Mucosa of rectum (tissue), 2 donors: ENCODE data around the gene TIMM44.
"Not testable (repeated sequence)": the region's sequence is repeated elsewhere in the genome, so short reads cannot be mapped to it uniquely, and the experiment has no call there.

Experiments
- H3K27ac ChIP-seq, 2 donors: one replicate each; pipeline ENCODE4 v1.7.0; 2013; ENCODE audit warnings: inconsistent platforms in 2 of 2, low read depth in 2 of 2, low read length in 2 of 2
- H3K27me3 ChIP-seq, 2 donors: one replicate each; pipeline ENCODE4 v1.7.0; 2013; ENCODE audit warnings: low read length in 2 of 2; ENCODE audit not compliant: control insufficient read depth in 2 of 2, insufficient read depth in 2 of 2
- H3K36me3 ChIP-seq, 2 donors: one replicate each; pipeline ENCODE4 v1.7.0; 2013; ENCODE audit warnings: low read length in 2 of 2; ENCODE audit not compliant: control insufficient read depth in 2 of 2, insufficient read depth in 2 of 2
- H3K4me1 ChIP-seq, 2 donors: one replicate each; pipeline ENCODE4 v1.7.0; 2013; ENCODE audit warnings: low read length in 2 of 2, mild to moderate bottlenecking in 1 of 2; ENCODE audit not compliant: control insufficient read depth in 2 of 2, insufficient read depth in 2 of 2
- H3K4me3 ChIP-seq, 2 donors: one replicate each; pipeline ENCODE4 v1.7.0; 2013; ENCODE audit warnings: low read length in 2 of 2
- H3K9ac ChIP-seq, 2 donors: one replicate each; pipeline ENCODE4 v1.7.0; 2013; ENCODE audit warnings: low read length in 2 of 2, low read depth in 1 of 2, mild to moderate bottlenecking in 1 of 2
- H3K9me3 ChIP-seq, 2 donors: one replicate each; pipeline ENCODE4 v1.7.0; 2013; ENCODE audit warnings: low read length in 2 of 2; ENCODE audit not compliant: control insufficient read depth in 2 of 2
- donor health status: healthy.
- donor health status: Normal muscosa, but diverticular disease.

Gene TIMM44

GRCh38 chr19:7932276-7932929 lies 11.1 kb downstream of the TIMM44 start:
- H3K9me3 ChIP-seq = no peaks in the 10 kb centered on the region
- no peak overlapping the region for H3K27ac ChIP-seq
- peaks cover 0 to 7% of the 10 kb centered on the region in 2 donors for H3K4me1 ChIP-seq
- no peaks in the 10 kb centered on the region for H3K27me3 ChIP-seq
- no peak overlapping the region for H3K9ac ChIP-seq
- no peak overlapping the region for H3K4me3 ChIP-seq
- peaks cover 43 to 51% of the 10 kb centered on the region in 2 donors for H3K36me3 ChIP-seq

GRCh38 chr19:7931221-7932061 lies 12.0 kb downstream of the TIMM44 start:
- H3K4me3 ChIP-seq = no peak overlapping the region
- peaks cover 0 to 8% of the 10 kb centered on the region in 2 donors for H3K4me1 ChIP-seq
- peak overlapping the region in 1 of 2 donors; percentile 16 for H3K27ac ChIP-seq
- no peaks in the 10 kb centered on the region for H3K9me3 ChIP-seq
- H3K36me3 ChIP-seq = peaks cover 40 to 44% of the 10 kb centered on the region in 2 donors
- H3K27me3 ChIP-seq = no peaks in the 10 kb centered on the region
- no peak overlapping the region for H3K9ac ChIP-seq

GRCh38 chr19:7930765-7931164 lies 12.7 kb downstream of the TIMM44 start:
- peaks cover 2 to 12% of the 10 kb centered on the region in 2 donors for H3K4me1 ChIP-seq
- peaks cover 40% of the 10 kb centered on the region in 2 donors for H3K36me3 ChIP-seq

GRCh38 chr19:7930030-7930429 lies 13.4 kb downstream of the TIMM44 start:
- not testable (repeated sequence) for H3K27ac ChIP-seq
- H3K4me1 ChIP-seq = peaks cover 2 to 14% of the 10 kb centered on the region in 2 donors

More at GRCh38 chr19:7930765-7931164, 12.7 kb downstream of the TIMM44 start:
- Histone ChIP-seq H3K27ac (peak overlapping the region in 1 of 2 donors; percentile 16), H3K4me3 (no peak overlapping the region), H3K27me3 (no peaks in the 10 kb centered on the region), H3K9me3 (no peaks in the 10 kb centered on the region), H3K9ac (no peak overlapping the region)

GRCh38 chr19:7928741-7929701 lies 14.4 kb downstream of the TIMM44 start:
- no peaks in the 10 kb centered on the region for H3K27me3 ChIP-seq
- H3K4me1 ChIP-seq = peaks cover 2 to 12% of the 10 kb centered on the region in 2 donors
- H3K4me3 ChIP-seq = no peak overlapping the region
- no peaks in the 10 kb centered on the region for H3K9me3 ChIP-seq
- peak overlapping the region in 1 of 2 donors; percentile 26 for H3K9ac ChIP-seq
- peak overlapping the region; percentile 42 to 58 for H3K27ac ChIP-seq
- H3K36me3 ChIP-seq = peaks cover 29 to 32% of the 10 kb centered on the region in 2 donors

More at GRCh38 chr19:7930030-7930429, 13.4 kb downstream of the TIMM44 start:
- H3K9ac ChIP-seq, H3K27me3 ChIP-seq, H3K4me3 ChIP-seq, H3K9me3 ChIP-seq: not testable (repeated sequence)
- peaks cover 35 to 36% of the 10 kb centered on the region in 2 donors for H3K36me3 ChIP-seq

GRCh38 chr19:7928334-7928706 lies 15.1 kb downstream of the TIMM44 start:
- Histone ChIP-seq H3K4me1 (peaks cover 2 to 10% of the 10 kb centered on the region in 2 donors), H3K27me3 (no peaks in the 10 kb centered on the region), H3K36me3 (peaks cover 22 to 26% of the 10 kb centered on the region in 2 donors), H3K9me3 (no peaks in the 10 kb centered on the region), H3K9ac (no peak overlapping the region), H3K4me3 (no peak overlapping the region), H3K27ac (peak overlapping the region; percentile 42 to 58)

- Histone ChIP-seq H3K36me3 (peaks cover 17 to 23% of the 10 kb centered on the region in 2 donors), H3K9ac (no peak overlapping the region), H3K9me3 (no peaks in the 10 kb centered on the region), H3K4me3 (no peak overlapping the region), H3K27me3 (no peaks in the 10 kb centered on the region), H3K27ac (peak overlapping the region in 1 of 2 donors; percentile 58), H3K4me1 (peaks cover 2 to 10% of the 10 kb centered on the region in 2 donors)
Measured at GRCh38 chr19:7927605-7928333, 15.7 kb downstream of the TIMM44 start.

- Histone ChIP-seq H3K27ac (no peak overlapping the region), H3K9ac (no peak overlapping the region), H3K4me1 (peaks cover 5 to 11% of the 10 kb centered on the region in 2 donors), H3K4me3 (peak overlapping the region in 1 of 2 donors; percentile 46), H3K27me3 (no peaks in the 10 kb centered on the region), H3K36me3 (peaks cover 9 to 17% of the 10 kb centered on the region in 2 donors), H3K9me3 (no peaks in the 10 kb centered on the region)
Measured at GRCh38 chr19:7926727-7927604, 16.5 kb downstream of the TIMM44 start.
